ENCODE results near the gene RBM19.

The RBM19 gene

GRCh38 chr12:113984464-113984863 is 18.3 kb upstream of the RBM19 start:
- TF ChIP-seq CTCF (IDR thresholded peaks at IDR 0.05; ENCODE audit: insufficient read depth, low read length, poor library complexity, severe bottlenecking), result no peak
- Histone ChIP-seq H3K36me3 (ENCODE audit: control insufficient read depth, insufficient read depth, low read length) (no peaks in the 10 kb centered on the region), H3K27me3 (replicated peaks; ENCODE audit: control insufficient read depth, insufficient read depth, low read length) (peaks cover 1% of the 10 kb centered on the region; the same call in 1 of the 2 replicates), H3K4me3 (replicated peaks; ENCODE audit: low read depth, low read length) (no peak overlapping the region)
- DNase-seq (ENCODE audit: extremely low read depth, insufficient read length), result no peak

- Histone ChIP-seq H3K27me3 (replicated peaks; ENCODE audit: control insufficient read depth, insufficient read depth, low read length) (peaks cover under 1% of the 10 kb centered on the region; the same call in 1 of the 2 replicates), H3K36me3 (ENCODE audit: control insufficient read depth, insufficient read depth, low read length) (no peaks in the 10 kb centered on the region), H3K4me3 (replicated peaks; ENCODE audit: low read depth, low read length) (no peak overlapping the region)
- no peak for DNase-seq (ENCODE audit: extremely low read depth, insufficient read length)
- TF ChIP-seq CTCF (IDR thresholded peaks at IDR 0.05; ENCODE audit: insufficient read depth, low read length, poor library complexity, severe bottlenecking), result no peak
Observed at GRCh38 chr12:113983777-113984448, 17.8 kb upstream of the RBM19 start.

- no peaks in the 10 kb centered on the region for H3K27me3 ChIP-seq (replicated peaks; ENCODE audit: control insufficient read depth, insufficient read depth, low read length)
- H3K36me3 ChIP-seq (ENCODE audit: control insufficient read depth, insufficient read depth, low read length), result no peaks in the 10 kb centered on the region
- H3K4me3 ChIP-seq (replicated peaks; ENCODE audit: low read depth, low read length), result no peak overlapping the region
- TF ChIP-seq CTCF (IDR thresholded peaks at IDR 0.05; ENCODE audit: insufficient read depth, low read length, poor library complexity, severe bottlenecking), result no peak
- no peak for DNase-seq (ENCODE audit: extremely low read depth, insufficient read length)
Observed at GRCh38 chr12:113983265-113983664, 17.1 kb upstream of the RBM19 start.

- Histone ChIP-seq H3K4me3 (replicated peaks; ENCODE audit: low read depth, low read length) (no peak overlapping the region), H3K27me3 (replicated peaks; ENCODE audit: control insufficient read depth, insufficient read depth, low read length) (no peaks in the 10 kb centered on the region), H3K36me3 (ENCODE audit: control insufficient read depth, insufficient read depth, low read length) (no peaks in the 10 kb centered on the region)
- no peak for TF ChIP-seq CTCF (IDR thresholded peaks at IDR 0.05; ENCODE audit: insufficient read depth, low read length, poor library complexity, severe bottlenecking)
- no peak for DNase-seq (ENCODE audit: extremely low read depth, insufficient read length)
Observed at GRCh38 chr12:113981876-113982275, 15.8 kb upstream of the RBM19 start.

GRCh38 chr12:113980537-113981337 is 14.6 kb upstream of the RBM19 start:
- DNase-seq (ENCODE audit: extremely low read depth, insufficient read length), result no peak
- peak; percentile 98 for TF ChIP-seq CTCF (IDR thresholded peaks at IDR 0.05; ENCODE audit: insufficient read depth, low read length, poor library complexity, severe bottlenecking)
- H3K27me3 ChIP-seq (replicated peaks; ENCODE audit: control insufficient read depth, insufficient read depth, low read length), result no peaks in the 10 kb centered on the region; the same call in 1 of the 2 replicates

More at GRCh38 chr12:113980537-113981337, 14.6 kb upstream of the RBM19 start:
- no peak overlapping the region for H3K4me3 ChIP-seq (replicated peaks; ENCODE audit: low read depth, low read length)
- no peaks in the 10 kb centered on the region for H3K36me3 ChIP-seq (ENCODE audit: control insufficient read depth, insufficient read depth, low read length)

Data from GM06990 (cell line).